GM19239 (cell line): ENCODE results near the gene EAF2.
"Not testable (repeated sequence)": the region's sequence is repeated elsewhere in the genome, so short reads cannot be mapped to it uniquely, and the experiment has no call there.

ENCODE experiments used
- DNase-seq: peaks from one replicate; pipeline ENCODE4 v3.0.0; 2011; ENCODE audit warnings: low spot score; ENCODE audit not compliant: insufficient read length
- FAIRE-seq: peaks from 2 replicates; lab custom pipeline; 2011; peaks lifted over from hg19 to GRCh38; lab: Jason Lieb, UNC

EAF2 gene

GRCh38 chr3:121855555-121855954, 20.5 kb downstream of the EAF2 start:
- peak; percentile 73 for FAIRE-seq
- no peak for DNase-seq

GRCh38 chr3:121857778-121858177, 22.8 kb downstream of the EAF2 start:
- DNase-seq, FAIRE-seq: not testable (repeated sequence)

- FAIRE-seq, DNase-seq: not testable (repeated sequence)
Measured at GRCh38 chr3:121863247-121863646, 28.2 kb downstream of the EAF2 start.

GRCh38 chr3:121863801-121864200, 28.8 kb downstream of the EAF2 start:
- DNase-seq, result no peak
- FAIRE-seq, result no peak

GRCh38 chr3:121869736-121870135, 34.7 kb downstream of the EAF2 start:
- DNase-seq (no peak), FAIRE-seq (no peak)

GRCh38 chr3:121870717-121871116, 35.7 kb downstream of the EAF2 start:
- FAIRE-seq (no peak), DNase-seq (no peak)

- DNase-seq, result no peak
- peak; percentile 26 for FAIRE-seq
Measured at GRCh38 chr3:121871430-121871829, 36.4 kb downstream of the EAF2 start.

GRCh38 chr3:121878411-121878810, 43.4 kb downstream of the EAF2 start:
- no peak for DNase-seq
- FAIRE-seq, result no peak

GRCh38 chr3:121883507-121883906, 48.5 kb downstream of the EAF2 start:
- no peak for FAIRE-seq
- peak; percentile 6 for DNase-seq

- DNase-seq, result no peak
- peak; percentile 21 for FAIRE-seq
Measured at GRCh38 chr3:121885386-121885785, 50.4 kb downstream of the EAF2 start.

GRCh38 chr3:121894301-121894990, 59.4 kb downstream of the EAF2 start, which contains the start of gene SLC15A2:
SLC15A2 (plus strand) TSS chr3:121894401; CDS start chr3:121894477, 76 bp downstream.
- DNase-seq (no peak), FAIRE-seq (no peak)

GRCh38 chr3:121895121-121895520, 60.1 kb downstream of the EAF2 start:
- FAIRE-seq, result no peak
- no peak for DNase-seq

GRCh38 chr3:121895736-121896135, 60.7 kb downstream of the EAF2 start:
- DNase-seq (no peak), FAIRE-seq (no peak)

- no peak for FAIRE-seq
- DNase-seq, result no peak
Measured at GRCh38 chr3:121896823-121897222, 61.8 kb downstream of the EAF2 start.

GRCh38 chr3:121897296-121897695, 62.3 kb downstream of the EAF2 start:
- DNase-seq (no peak), FAIRE-seq (no peak)

GRCh38 chr3:121913305-121913990, 78.4 kb downstream of the EAF2 start:
- DNase-seq (no peak), FAIRE-seq (peak; percentile 44)

GRCh38 chr3:121914081-121914998, 79.3 kb downstream of the EAF2 start:
- FAIRE-seq (peak; percentile 26), DNase-seq (no peak)

GRCh38 chr3:121916189-121916588, 81.2 kb downstream of the EAF2 start:
- no peak for DNase-seq
- FAIRE-seq, result no peak

- DNase-seq, result no peak
Measured at GRCh38 chr3:121918779-121919483, 83.9 kb downstream of the EAF2 start.

GRCh38 chr3:121924734-121925133, 89.7 kb downstream of the EAF2 start:
- DNase-seq (no peak), FAIRE-seq (no peak)

More at GRCh38 chr3:121918779-121919483, 83.9 kb downstream of the EAF2 start:
- no peak for FAIRE-seq
